SU-DHL-6 (cell line): ENCODE results near the gene SLC16A6.

ENCODE experiments used
- CTCF ChIP-seq: fragments of 200-600 bp; sonication (generic); IDR thresholded peaks from one replicate; pipeline ENCODE4 v1.5.1; 2017; ENCODE audit warnings: antibody characterized with exemption, mild to moderate bottlenecking, low read length, moderate library complexity; ENCODE audit not compliant: insufficient read depth, poor library complexity, severe bottlenecking
- EZH2phosphoT487 ChIP-seq: fragments of 200-600 bp; sonication (generic), shearing (Covaris generic); conservative IDR thresholded peaks from 2 replicates; pipeline ENCODE4 v1.6.1; 2018; ENCODE audit warnings: mild to moderate bottlenecking, antibody characterized with exemption, low read length, moderate library complexity, mixed read lengths

GRCh38 chr17:68319410-68320162, 28.7 kb upstream of the SLC16A6 start:
- TF ChIP-seq CTCF: no peak
- TF ChIP-seq EZH2phosphoT487: no peak
